Tibial nerve (tissue), 4 donors: ENCODE measurements around the gene ALOX15B. TPM values are rescaled to one million over a fixed set of nuclear protein-coding genes. Genes with fewer than 3 reads are reported as not detected.

ENCODE experiments used
- DNase-seq, 2 donors: peaks; one replicate each; pipeline ENCODE4 v3.0.0-alpha.2; 2019; ENCODE audit warnings: low spot score in 2 of 2
- H3K27ac ChIP-seq, 4 donors: fragments of 200-600 bp; sonication (generic) in 3 of 4; one replicate each; pipeline ENCODE4 v1.5.1; 2017 to 2019; ENCODE audit warnings: mild to moderate bottlenecking in 1 of 4
- H3K27me3 ChIP-seq, 2 donors: fragments of 200-600 bp; sonication (generic) in 1 of 2; one replicate each; pipeline versions ENCODE4 v1.5.1 to v1.6.0; 2017 to 2019
- H3K36me3 ChIP-seq, 3 donors: fragments of 200-600 bp; sonication (generic); one replicate each; pipeline ENCODE4 v1.5.1; 2018 to 2019
- H3K4me1 ChIP-seq, 4 donors: fragments of 200-600 bp; sonication (generic) in 3 of 4; one replicate each; pipeline ENCODE4 v1.5.1; 2017 to 2019
- H3K4me3 ChIP-seq, 4 donors: fragments of 200-600 bp; sonication (generic) in 3 of 4; one replicate each; pipeline ENCODE4 v1.5.1; 2017 to 2019; ENCODE audit warnings: mild to moderate bottlenecking in 1 of 4, moderate library complexity in 1 of 4
- H3K9me3 ChIP-seq, 4 donors: fragments of 200-600 bp; sonication (generic) in 3 of 4; one replicate each; pipeline ENCODE4 v1.5.1; 2017 to 2019
- EP300 ChIP-seq, 2 donors: sonication (generic); formaldehyde crosslinking; IDR thresholded peaks; one replicate each; pipeline ENCODE4 v1.6.1; 2017; ENCODE audit warnings: antibody characterized with exemption in 2 of 2, mild to moderate bottlenecking in 1 of 2
- POLR2A ChIP-seq, 2 donors: fragments of 450-650 bp; IDR thresholded peaks; one replicate each; pipeline ENCODE4 v1.6.1; 2017; ENCODE audit warnings: antibody characterized with exemption in 2 of 2, mild to moderate bottlenecking in 2 of 2, moderate library complexity in 2 of 2
- WGBS, 2 donors: methylation state at CpG; one replicate each; pipeline ENCODE4 v1.1.5; 2018; 5-methylcytosine and 5-hydroxymethylcytosine counted together
- total RNA-seq, 4 donors: library from RNA; depleted of rRNA; stranded (reverse); fragments of >200 nt; gene quantifications; one replicate each; pipeline ENCODE4 v1.1.0, GENCODE V29; 2016
- TF ChIP-seq, protein P1 (sequence below), 5 experiments: fragments of 200-600 bp in 3 of 5; fragments of 450-650 bp in 2 of 5; sonication (generic) in 3 of 5; IDR thresholded peaks; one replicate each; pipeline ENCODE4 v1.5.1; 2016 to 2019; ENCODE audit warnings: antibody characterized with exemption in 5 of 5, mild to moderate bottlenecking in 3 of 5, moderate library complexity in 2 of 5

ALOX15B gene
- total RNA-seq, 4 donors from 2014 or later, result 3.8 to 22.8 (median 9.3) TPM

DNA sequence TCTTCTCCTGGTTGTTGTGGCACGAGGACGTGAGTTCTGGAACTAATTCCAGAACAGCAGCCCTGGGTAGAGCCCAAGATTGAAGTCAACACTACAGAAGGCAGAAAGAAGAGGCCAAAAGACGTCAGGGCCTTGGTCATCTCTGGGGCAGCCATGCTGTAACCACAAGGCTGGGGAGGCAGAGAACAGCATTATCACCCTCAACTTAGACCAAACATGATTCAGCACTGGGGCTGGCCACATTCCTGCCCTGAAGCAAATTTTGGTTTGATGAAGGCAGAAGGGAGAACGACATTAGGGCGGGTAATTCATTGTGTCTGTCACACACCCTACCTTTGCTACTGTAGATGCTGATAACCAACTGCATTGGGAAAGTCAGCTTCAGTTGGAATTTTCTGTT lies 9.7 kb upstream of the ALOX15B start:
- Histone ChIP-seq H3K4me3 (no peak overlapping the region), H3K36me3 (no peaks in the 10 kb centered on the region), H3K9me3 (peaks cover 0 to 4% (median 0%) of the 10 kb centered on the region in 4 donors), H3K4me1 (no peaks in the 10 kb centered on the region), H3K27me3 (peaks cover 0 to 43% of the 10 kb centered on the region in 2 donors), H3K27ac (no peak overlapping the region)
- no peak for DNase-seq
- TF ChIP-seq EP300 (IDR thresholded peaks at IDR 0.05), result no peak
- TF ChIP-seq, protein P1, sequence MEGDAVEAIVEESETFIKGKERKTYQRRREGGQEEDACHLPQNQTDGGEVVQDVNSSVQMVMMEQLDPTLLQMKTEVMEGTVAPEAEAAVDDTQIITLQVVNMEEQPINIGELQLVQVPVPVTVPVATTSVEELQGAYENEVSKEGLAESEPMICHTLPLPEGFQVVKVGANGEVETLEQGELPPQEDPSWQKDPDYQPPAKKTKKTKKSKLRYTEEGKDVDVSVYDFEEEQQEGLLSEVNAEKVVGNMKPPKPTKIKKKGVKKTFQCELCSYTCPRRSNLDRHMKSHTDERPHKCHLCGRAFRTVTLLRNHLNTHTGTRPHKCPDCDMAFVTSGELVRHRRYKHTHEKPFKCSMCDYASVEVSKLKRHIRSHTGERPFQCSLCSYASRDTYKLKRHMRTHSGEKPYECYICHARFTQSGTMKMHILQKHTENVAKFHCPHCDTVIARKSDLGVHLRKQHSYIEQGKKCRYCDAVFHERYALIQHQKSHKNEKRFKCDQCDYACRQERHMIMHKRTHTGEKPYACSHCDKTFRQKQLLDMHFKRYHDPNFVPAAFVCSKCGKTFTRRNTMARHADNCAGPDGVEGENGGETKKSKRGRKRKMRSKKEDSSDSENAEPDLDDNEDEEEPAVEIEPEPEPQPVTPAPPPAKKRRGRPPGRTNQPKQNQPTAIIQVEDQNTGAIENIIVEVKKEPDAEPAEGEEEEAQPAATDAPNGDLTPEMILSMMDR (IDR thresholded peaks at IDR 0.05), result no peak
- TF ChIP-seq POLR2A (IDR thresholded peaks at IDR 0.05), result no peak
- WGBS, 2 donors, result 71 to 79% methylated on average over 5 of the region's 5 CpGs

DNA sequence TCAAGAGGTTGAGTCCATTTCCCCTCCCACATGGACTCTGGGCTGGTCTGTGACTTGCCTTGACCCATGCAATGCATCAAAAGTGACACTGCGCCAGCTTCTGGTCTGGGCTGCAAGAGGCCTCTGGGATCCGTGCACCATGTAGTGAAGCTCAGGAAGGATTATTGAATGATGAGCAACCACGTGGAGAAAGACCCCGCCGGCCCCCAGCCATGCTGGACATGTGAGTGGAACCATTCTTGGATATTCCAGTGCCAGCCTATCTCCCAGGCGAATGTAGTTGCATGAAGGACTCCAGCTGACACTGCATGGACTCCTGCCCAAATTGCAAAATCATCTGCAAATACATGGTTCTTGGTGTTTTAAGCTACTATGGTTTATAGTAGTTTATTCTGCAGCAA lies 7.6 kb upstream of the ALOX15B start:
- Histone ChIP-seq H3K4me3 (no peak overlapping the region), H3K27me3 (peaks cover 0 to 53% of the 10 kb centered on the region in 2 donors), H3K4me1 (no peaks in the 10 kb centered on the region), H3K36me3 (no peaks in the 10 kb centered on the region), H3K9me3 (peaks cover 0 to 4% (median 0%) of the 10 kb centered on the region in 4 donors), H3K27ac (no peak overlapping the region)
- DNase-seq, result no peak
- WGBS, 2 donors, result 75 to 78% methylated on average over 6 of the region's 6 CpGs
- TF ChIP-seq POLR2A (IDR thresholded peaks at IDR 0.05) (no peak), EP300 (IDR thresholded peaks at IDR 0.05) (no peak)
- TF ChIP-seq, protein P1 (IDR thresholded peaks at IDR 0.05), result no peak

DNA sequence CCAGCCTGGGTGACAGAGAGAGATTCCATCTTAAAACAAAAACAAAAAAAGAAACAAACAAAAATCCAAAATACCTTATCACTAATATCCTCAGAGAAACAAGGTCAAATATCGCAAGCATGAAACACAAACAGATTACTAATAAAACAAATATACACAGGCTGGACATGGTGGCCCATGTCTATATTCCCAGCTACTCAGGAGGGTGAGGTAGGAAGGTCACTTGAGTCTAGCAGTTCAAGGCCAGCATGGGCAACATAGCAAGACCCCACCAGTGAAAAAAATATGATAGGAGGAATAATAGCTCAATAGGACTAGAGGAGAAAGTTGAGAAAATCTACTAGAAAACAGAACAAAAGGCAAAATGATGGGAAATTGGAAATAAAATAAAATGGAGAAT lies 6.9 kb upstream of the ALOX15B start:
- Histone ChIP-seq H3K4me3 (no peak overlapping the region), H3K36me3 (no peaks in the 10 kb centered on the region), H3K27ac (no peak overlapping the region), H3K27me3 (peaks cover 0 to 54% of the 10 kb centered on the region in 2 donors), H3K4me1 (no peaks in the 10 kb centered on the region), H3K9me3 (peaks cover 0 to 4% (median 0%) of the 10 kb centered on the region in 4 donors)
- no peak for DNase-seq
- 91% methylated on average over 1 of the region's 1 CpG for WGBS, 2 donors
- TF ChIP-seq EP300 (IDR thresholded peaks at IDR 0.05) (no peak), POLR2A (IDR thresholded peaks at IDR 0.05) (no peak)
- TF ChIP-seq, protein P1 (IDR thresholded peaks at IDR 0.05), result no peak

DNA sequence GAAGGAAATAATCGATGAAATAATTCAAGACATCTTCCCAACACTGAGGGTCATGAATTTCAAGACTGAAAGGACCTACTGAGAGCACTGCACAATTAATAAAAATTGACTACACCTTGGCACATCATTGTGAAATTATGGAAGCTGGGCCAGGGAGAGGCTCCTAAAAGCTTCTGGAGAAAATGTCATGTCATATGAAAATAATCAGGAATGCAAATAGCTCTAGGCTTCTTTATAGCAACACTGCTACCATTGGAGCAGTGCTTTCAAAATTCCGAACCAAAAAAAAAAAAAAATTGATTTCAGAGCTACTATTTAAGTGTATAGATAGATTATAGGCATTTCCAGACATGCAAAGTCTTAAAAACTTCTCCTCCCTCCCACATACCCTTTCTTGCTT lies 6.4 kb upstream of the ALOX15B start:
- peaks cover 0 to 4% (median 0%) of the 10 kb centered on the region in 4 donors for H3K9me3 ChIP-seq
- H3K4me1 ChIP-seq, result no peaks in the 10 kb centered on the region
- H3K27me3 ChIP-seq, result peaks cover 0 to 58% of the 10 kb centered on the region in 2 donors
- H3K27ac ChIP-seq, result no peak overlapping the region
- DNase-seq, result no peak
- H3K4me3 ChIP-seq, result no peak overlapping the region
- WGBS, 2 donors, result 55 to 75% methylated on average over 2 of the region's 2 CpGs
- TF ChIP-seq EP300 (IDR thresholded peaks at IDR 0.05) (no peak), POLR2A (IDR thresholded peaks at IDR 0.05) (no peak)
- TF ChIP-seq, protein P1 (IDR thresholded peaks at IDR 0.05), result no peak
- no peaks in the 10 kb centered on the region for H3K36me3 ChIP-seq

DNA sequence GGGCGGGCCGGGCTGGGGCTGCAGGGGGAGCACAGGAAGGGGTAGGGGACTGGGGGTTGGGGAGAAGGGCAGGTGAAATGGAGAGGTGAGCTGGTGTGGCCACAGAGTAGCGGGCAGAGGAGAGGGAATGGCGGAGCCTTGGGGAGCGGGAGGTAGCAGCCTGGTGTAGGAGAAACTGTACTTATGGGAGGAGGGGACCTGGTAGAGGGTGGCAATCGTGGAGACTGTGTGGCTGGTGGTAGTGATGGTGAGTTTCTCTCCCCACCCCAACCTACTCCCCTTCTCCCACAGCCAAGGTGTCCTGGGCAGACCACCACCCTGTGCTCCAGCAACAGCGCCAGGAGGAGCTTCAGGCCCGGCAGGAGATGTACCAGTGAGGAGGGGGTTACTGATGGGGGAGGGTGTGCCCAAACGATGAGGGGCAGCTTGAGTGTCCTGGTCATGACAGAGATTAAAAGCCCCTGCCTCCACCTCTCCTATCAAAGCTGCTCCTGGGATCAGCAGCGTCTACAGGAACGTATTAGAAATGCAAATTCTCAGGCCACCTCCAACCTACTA lies 831 bp downstream of the ALOX15B start:
- no peak for DNase-seq
- TF ChIP-seq, protein P1 (IDR thresholded peaks at IDR 0.05), result no peak
- TF ChIP-seq EP300 (IDR thresholded peaks at IDR 0.05) (no peak), POLR2A (IDR thresholded peaks at IDR 0.05) (no peak)
- WGBS, 2 donors, result 57 to 61% methylated on average over 7 to 11 of the region's 11 CpGs
- Histone ChIP-seq H3K27me3 (peaks cover 0 to 39% of the 10 kb centered on the region in 2 donors), H3K4me1 (peaks cover 0 to 17% (median 4%) of the 10 kb centered on the region in 4 donors), H3K9me3 (no peaks in the 10 kb centered on the region), H3K27ac (no peak overlapping the region), H3K4me3 (peak overlapping the region in 3 of 4 donors; percentile 11 to 47 (median 30)), H3K36me3 (no peaks in the 10 kb centered on the region)
